ENCODE measurements around the gene GRPEL1. TPM values are rescaled to one million over a fixed set of nuclear protein-coding genes. Genes with fewer than 3 reads are reported as not detected.
A peak's percentile ranks its signal among the peaks of the same experiment; 100 is the strongest.
"Not testable (repeated sequence)": the region's sequence is repeated elsewhere in the genome, so short reads cannot be mapped to it uniquely, and the experiment has no call there.

The GRPEL1 gene
- total and polyA plus RNA-seq, 11 donors: 38.6 to 70.8 (median 55.4) TPM

- no peaks in the 10 kb centered on the region for H3K36me3 ChIP-seq
- H3K4me1 ChIP-seq: peaks cover 0 to 28% (median 16%) of the 10 kb centered on the region in 12 donors
- H3K9me3 ChIP-seq: no peaks in the 10 kb centered on the region
- DNase-seq (no peak), ATAC-seq (no peak)
- H3K27me3 ChIP-seq: no peaks in the 10 kb centered on the region
- intact Hi-C loops (cut with DNase I): loop anchor here in 3 of 10 donors (5.0 kb wide), 3 partner anchors 53 to 88 kb away; partner anchors contain the start of genes SORCS2 (in 1 of the 3) and TADA2B (in 1 of the 3)
- WGBS, 4 donors: 82 to 93% (median 85%) methylated on average over 7 of the region's 7 CpGs
- TF ChIP-seq POLR2A (IDR thresholded peaks at IDR 0.05) (no peak), CTCF (IDR thresholded peaks at IDR 0.05) (no peak)
- no peak overlapping the region for H3K4me3 ChIP-seq
- H3K27ac ChIP-seq: peak overlapping the region in 2 of 12 donors; percentile 89 to 90
These were observed 36.6 kb upstream of the GRPEL1 start for GRCh38 chr4:7104366-7105031.

GRCh38 chr4:7103607-7104365 is 35.9 kb upstream of the GRPEL1 start:
- 30 to 37% (median 33%) methylated on average over 15 to 21 of the region's 21 CpGs for WGBS, 4 donors
- Histone ChIP-seq H3K27me3 (no peaks in the 10 kb centered on the region), H3K27ac (peak overlapping the region in 11 of 12 donors; percentile 65 to 90 (median 87)), H3K4me3 (peak overlapping the region; percentile 11 to 75 (median 66)), H3K4me1 (peaks cover 0 to 28% (median 16%) of the 10 kb centered on the region in 12 donors), H3K9me3 (no peaks in the 10 kb centered on the region), H3K36me3 (no peaks in the 10 kb centered on the region)
- ATAC-seq (peak in 2 of 4 donors; percentile 29 to 33), DNase-seq (peak; percentile 78 to 88 (median 82))
- intact Hi-C loops (cut with DNase I): loop anchor here in 5 of 10 donors (2.0 to 5.0 kb wide), 4 partner anchors 53 to 89 kb away; partner anchors contain the start of genes SORCS2 (in 1 of the 5) and TADA2B (in 1 of the 5)
- no peak for TF ChIP-seq POLR2A (IDR thresholded peaks at IDR 0.05)
- no peak for TF ChIP-seq CTCF (IDR thresholded peaks at IDR 0.05)

GRCh38 chr4:7103031-7103606 is 35.3 kb upstream of the GRPEL1 start:
- intact Hi-C loops (cut with DNase I): loop anchor here in 5 of 10 donors (2.0 to 5.0 kb wide), 4 partner anchors 54 to 89 kb away; partner anchors contain the start of genes SORCS2 (in 1 of the 5) and TADA2B (in 1 of the 5)
- H3K27me3 ChIP-seq: no peaks in the 10 kb centered on the region
- peak overlapping the region; percentile 49 to 75 (median 66) for H3K4me3 ChIP-seq
- DNase-seq (peak; percentile 90 to 94 (median 93)), ATAC-seq (peak; percentile 90 to 96 (median 94))
- H3K36me3 ChIP-seq: no peaks in the 10 kb centered on the region
- no peaks in the 10 kb centered on the region for H3K9me3 ChIP-seq
- peaks cover 0 to 28% (median 16%) of the 10 kb centered on the region in 12 donors for H3K4me1 ChIP-seq
- peak overlapping the region; percentile 43 to 90 (median 87) for H3K27ac ChIP-seq
- 0 to 2% (median 1%) methylated on average over 27 to 35 of the region's 35 CpGs for WGBS, 4 donors
- TF ChIP-seq CTCF (IDR thresholded peaks at IDR 0.05): peak in 1 of 12 donors; percentile 11
- peak; percentile 12 to 78 for TF ChIP-seq POLR2A (IDR thresholded peaks at IDR 0.05)

- not testable (repeated sequence) for H3K9me3 ChIP-seq, H3K36me3 ChIP-seq, H3K27me3 ChIP-seq, DNase-seq, ATAC-seq
- H3K4me3 ChIP-seq: peak overlapping the region; percentile 49 to 75 (median 66)
- peaks cover 0 to 28% (median 16%) of the 10 kb centered on the region in 12 donors for H3K4me1 ChIP-seq
- WGBS, 4 donors: 63 to 68% (median 66%) methylated on average over 12 of the region's 12 CpGs
- H3K27ac ChIP-seq: peak overlapping the region; percentile 43 to 90 (median 87)
- intact Hi-C loops (cut with DNase I): loop anchor here in 5 of 10 donors (2.0 to 5.0 kb wide), 4 partner anchors 54 to 90 kb away; partner anchors contain the start of genes SORCS2 (in 1 of the 5) and TADA2B (in 1 of the 5)
These were observed 34.6 kb upstream of the GRPEL1 start for GRCh38 chr4:7102516-7102909.
